AG08396 (cell line): ENCODE data around the gene CDC42SE2.
A peak's percentile ranks its signal among the peaks of the same experiment; 100 is the strongest.
"Not testable (repeated sequence)": the region's sequence is repeated elsewhere in the genome, so short reads cannot be mapped to it uniquely, and the experiment has no call there.

Experiments
- DNase-seq: peaks from one replicate; pipeline ENCODE4 v3.0.0; 2012; ENCODE audit warnings: low spot score, mixed read lengths

Gene CDC42SE2

GRCh38 chr5:131366428-131366827 lies 102.6 kb downstream of the CDC42SE2 start:
- no peak for DNase-seq

GRCh38 chr5:131367219-131367860 lies 103.5 kb downstream of the CDC42SE2 start:
- no peak for DNase-seq

- no peak for DNase-seq
These were observed 105.0 kb downstream of the CDC42SE2 start for GRCh38 chr5:131368866-131369265.

GRCh38 chr5:131369558-131369957 lies 105.7 kb downstream of the CDC42SE2 start:
- no peak for DNase-seq

DNA sequence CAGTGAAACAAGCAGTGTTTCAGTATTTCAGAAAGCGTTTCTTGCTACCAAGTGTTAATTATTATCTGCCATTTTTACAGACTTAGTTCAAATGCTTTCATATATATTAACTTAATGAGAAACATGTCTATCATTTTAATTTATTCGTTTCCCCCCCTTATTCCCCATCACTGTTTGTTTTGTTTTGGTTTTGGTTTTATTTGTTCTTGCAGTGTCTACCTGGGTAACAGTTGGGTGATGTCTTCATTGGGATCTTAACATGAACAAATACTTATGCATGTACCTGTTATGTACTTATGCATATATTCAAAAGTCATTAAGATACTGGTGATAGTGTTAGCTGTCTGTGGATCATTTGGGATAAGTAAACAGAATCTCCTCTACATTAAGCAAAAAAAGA lies 108.0 kb downstream of the CDC42SE2 start:
- no peak for DNase-seq

GRCh38 chr5:131373265-131373664 lies 109.4 kb downstream of the CDC42SE2 start:
- DNase-seq = no peak

DNA sequence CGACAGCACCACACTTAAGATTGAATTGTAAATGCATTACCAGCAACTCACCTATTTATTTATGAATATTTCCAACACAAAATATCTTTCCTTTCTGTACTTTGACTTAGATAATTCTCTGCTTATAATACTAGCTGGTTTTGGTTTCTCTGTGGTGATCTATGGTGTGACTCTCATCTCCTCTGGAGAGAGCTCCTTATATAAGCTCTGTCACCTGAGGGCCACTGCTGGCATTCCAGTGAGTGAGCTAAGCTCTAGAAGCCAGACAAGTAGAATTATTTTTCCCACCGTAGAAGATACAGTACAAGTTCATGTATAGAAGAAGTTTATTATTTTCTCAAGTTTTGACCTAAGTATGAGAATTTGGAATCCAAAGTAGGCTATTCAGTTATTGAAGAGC lies 111.5 kb downstream of the CDC42SE2 start:
- DNase-seq = no peak

DNA sequence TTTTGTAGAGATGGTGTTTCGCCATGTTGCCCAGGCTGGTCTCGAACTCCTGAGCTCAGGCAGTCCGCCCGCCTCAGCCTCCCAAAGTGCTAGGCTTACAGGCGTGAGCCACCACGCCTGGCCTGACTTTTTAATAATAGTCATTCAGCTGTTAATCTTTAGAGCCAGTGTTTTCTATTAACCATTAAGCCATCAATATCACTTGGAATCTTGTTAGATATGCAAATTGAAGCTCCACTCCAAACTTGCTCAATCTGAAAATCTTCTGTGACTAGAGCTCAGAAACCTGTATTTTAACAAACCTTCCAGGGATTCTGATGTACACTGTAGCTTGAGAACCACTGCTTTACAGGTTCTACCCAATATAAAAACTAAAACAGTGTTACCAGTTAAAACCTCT lies 113.5 kb downstream of the CDC42SE2 start:
- DNase-seq = no peak

- DNase-seq = no peak
These were observed 114.0 kb downstream of the CDC42SE2 start for GRCh38 chr5:131377785-131378325.

GRCh38 chr5:131378721-131379541 lies 115.1 kb downstream of the CDC42SE2 start:
- no peak for DNase-seq

DNA sequence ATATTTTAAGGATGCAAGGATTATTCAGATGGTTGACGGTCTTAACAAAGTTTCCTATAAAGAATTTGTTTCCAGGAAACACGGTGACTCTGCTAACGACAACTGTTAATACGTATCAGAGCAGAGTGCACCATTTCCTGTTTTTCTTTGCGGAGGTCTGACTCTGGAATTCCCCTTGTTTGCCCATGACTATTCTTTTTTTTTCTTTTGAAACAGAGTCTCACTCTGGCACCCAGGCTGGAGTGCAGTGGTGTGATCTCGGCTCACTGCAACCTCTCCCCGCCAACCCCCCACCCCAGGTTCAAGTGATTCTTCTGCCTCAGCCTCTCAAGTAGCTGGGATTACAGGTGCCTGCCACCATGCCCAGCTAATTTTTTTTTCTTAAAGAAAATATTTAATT lies 115.9 kb downstream of the CDC42SE2 start:
- DNase-seq = no peak

DNA sequence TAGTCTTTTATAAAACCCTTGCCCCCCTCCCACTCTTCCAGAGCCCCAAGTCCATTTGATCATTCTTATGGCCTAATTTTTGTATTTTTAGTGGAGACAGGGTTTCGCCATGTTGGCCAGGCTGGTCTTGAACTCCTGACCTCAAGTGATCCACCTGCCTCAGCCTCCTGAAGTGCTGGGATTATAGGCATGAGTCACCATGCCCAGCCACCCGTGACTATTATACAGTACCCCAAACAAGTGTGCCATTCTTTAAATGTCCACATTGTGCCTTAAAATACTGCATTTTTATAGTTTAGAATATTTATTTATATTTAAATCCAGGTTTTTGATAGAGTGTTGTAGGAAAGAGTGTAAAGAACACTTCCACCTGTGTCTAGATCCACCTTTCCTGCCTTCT lies 116.4 kb downstream of the CDC42SE2 start:
- DNase-seq = not testable (repeated sequence)

- no peak for DNase-seq
These were observed 117.2 kb downstream of the CDC42SE2 start for GRCh38 chr5:131381021-131381420.

DNA sequence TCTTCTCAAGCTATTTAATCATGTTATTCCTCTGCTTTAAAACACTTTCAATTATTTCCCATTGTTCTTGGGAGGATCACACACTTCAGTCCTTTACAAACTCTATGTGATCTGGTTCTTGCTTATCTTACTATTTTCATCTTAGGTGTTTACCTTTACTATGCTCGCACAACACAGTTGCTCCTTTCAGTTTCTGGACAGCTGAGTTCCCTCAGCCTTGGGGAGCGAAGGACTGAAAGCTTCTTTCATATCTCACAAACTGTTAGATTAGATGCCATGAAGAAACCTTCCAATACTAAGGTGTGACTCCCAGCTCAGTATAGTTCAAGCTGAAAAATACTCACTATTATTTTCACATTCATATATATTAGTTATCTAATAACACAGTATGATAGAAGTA lies 117.9 kb downstream of the CDC42SE2 start:
- DNase-seq = no peak

- DNase-seq = peak; percentile 39
These were observed 118.8 kb downstream of the CDC42SE2 start for GRCh38 chr5:131382407-131383395.

DNA sequence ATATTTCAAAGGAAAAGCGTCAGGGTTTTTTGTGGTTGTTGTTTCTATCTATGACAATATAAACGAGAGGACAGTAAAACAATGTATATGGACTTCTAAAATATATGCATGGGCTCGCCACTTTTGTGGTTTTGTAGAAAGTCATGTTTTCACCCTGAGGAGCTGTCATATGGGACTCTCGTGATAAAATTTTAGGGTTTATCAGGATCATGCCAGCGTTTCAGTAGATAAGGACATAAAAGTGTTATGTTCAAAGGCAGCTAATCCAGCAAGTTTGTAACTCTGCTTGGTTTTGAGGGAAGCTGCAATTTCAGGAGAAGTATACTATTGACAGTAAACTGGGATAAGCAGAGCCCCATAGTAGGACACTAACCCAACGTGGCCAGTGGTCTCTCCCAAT lies 120.3 kb downstream of the CDC42SE2 start:
- no peak for DNase-seq

DNA sequence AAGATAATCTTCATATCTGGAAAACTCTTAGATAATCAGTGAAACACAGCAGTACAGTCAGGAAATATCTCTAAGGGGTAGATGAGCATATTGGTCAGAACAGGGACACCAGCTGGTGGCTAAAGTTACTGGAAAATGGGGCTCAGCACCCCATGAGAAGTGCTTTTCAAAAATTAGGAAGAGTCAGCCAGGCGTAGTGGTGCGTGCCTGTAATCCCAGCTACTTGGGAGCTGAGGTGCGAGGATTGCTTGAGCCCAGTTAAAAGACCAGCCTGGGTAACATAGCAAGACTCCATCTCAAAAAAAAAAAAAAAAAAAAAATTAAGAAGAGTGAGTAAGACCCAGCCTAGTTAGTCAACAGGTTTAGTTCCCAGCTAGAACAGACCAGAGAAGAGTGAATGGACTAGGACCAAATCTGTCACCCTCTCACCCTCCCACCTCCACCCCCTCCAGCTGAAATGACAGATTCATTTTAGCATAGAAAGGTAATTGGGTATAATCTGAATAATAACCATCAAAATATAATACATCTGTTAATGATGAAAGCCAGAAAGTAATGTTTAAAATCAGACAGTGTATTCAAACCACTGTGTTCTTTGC lies 120.9 kb downstream of the CDC42SE2 start:
- DNase-seq = no peak

GRCh38 chr5:131386124-131386523 lies 122.3 kb downstream of the CDC42SE2 start:
- DNase-seq = no peak

- DNase-seq = no peak
These were observed 122.9 kb downstream of the CDC42SE2 start for GRCh38 chr5:131386779-131387178.

DNA sequence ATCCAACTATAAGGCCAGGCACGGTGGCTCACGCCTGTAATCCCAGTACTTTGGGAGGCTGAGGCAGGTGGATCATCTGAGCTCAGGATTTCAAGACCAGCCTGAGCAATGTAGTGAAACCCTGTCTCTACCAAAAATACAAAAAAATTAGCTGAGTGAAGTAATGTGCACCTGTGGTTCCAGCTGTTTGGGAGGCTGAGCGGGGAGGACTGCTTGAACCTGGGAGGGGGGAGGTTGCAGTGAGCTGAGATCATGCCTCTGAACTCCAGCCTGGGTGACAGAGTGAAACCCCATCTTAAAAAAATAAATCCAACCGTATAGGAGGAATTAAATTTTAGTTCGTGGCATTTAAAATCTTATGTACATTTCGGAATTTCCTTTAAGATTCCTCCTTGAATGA lies 123.4 kb downstream of the CDC42SE2 start:
- no peak for DNase-seq

DNA sequence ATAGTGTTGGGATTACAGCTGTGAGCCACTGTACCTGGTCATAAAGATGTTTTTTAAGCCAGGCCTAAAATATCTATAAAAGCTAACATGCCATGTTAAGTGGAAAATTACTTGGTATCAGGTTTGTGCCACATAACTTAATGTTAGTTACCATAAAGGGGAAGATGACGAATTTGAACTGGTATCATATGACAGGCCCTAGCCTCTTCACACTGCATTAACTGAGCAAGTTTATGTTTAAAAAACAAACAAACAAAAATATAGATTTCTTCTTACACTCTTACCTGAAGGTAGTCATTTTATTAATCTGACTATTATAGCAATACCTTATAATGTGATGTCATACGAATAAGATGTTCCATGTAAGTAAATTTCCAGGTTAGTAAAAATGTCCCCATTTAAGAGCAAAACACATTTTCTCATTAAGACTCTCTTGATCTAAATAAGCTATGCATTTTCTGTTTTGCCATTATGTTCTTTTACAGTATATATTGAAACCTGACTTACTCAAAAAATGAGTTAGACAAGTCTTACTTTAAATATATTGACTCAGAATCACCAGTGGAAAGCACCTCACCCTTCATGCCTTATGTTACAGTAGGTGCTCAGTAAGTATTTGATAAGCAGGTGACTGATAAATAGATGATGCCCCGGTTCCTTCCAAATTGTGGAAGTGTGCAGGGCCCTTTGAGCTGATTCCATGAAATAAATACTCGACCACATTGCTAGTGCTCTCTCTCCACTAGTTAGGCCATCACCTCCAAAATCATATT lies 125.4 kb downstream of the CDC42SE2 start:
- DNase-seq = no peak
